GM21360 (cell line): Measurements from ENCODE around the gene UCN3.
"Not testable (repeated sequence)": the region's sequence is repeated elsewhere in the genome, so short reads cannot be mapped to it uniquely, and the experiment has no call there.

ENCODE experiments used
- ATAC-seq: cut with Tn5 transposase; IDR thresholded peaks from one replicate; pipeline ENCODE4 v1.9.1; 2021; ENCODE audit warnings: mild to moderate bottlenecking, moderate library complexity; ENCODE audit not compliant: unreplicated experiment

The UCN3 gene

GRCh38 chr10:5404208-5405041, 39.7 kb downstream of the UCN3 start, which contains the start of gene TUBAL3:
TSS of gene TUBAL3 (minus strand) at chr10:5404828. CDS start at chr10:5404792, 36 bp downstream.
- no peak for ATAC-seq

- no peak for ATAC-seq
These were observed 42.2 kb downstream of the UCN3 start for GRCh38 chr10:5406918-5407317.

GRCh38 chr10:5410787-5411186, 46.0 kb downstream of the UCN3 start:
- ATAC-seq = not testable (repeated sequence)

GRCh38 chr10:5411941-5412276, 47.1 kb downstream of the UCN3 start:
- ATAC-seq = no peak

- peak; percentile 96 for ATAC-seq
These were observed 47.6 kb downstream of the UCN3 start, which contains the start of gene NET1 for GRCh38 chr10:5412277-5412941. TSS of gene NET1 (plus strand) at chr10:5412557. CDS start at chr10:5412693, 136 bp downstream.

GRCh38 chr10:5413012-5413938, 48.5 kb downstream of the UCN3 start:
- ATAC-seq = no peak

- no peak for ATAC-seq
These were observed 52.2 kb downstream of the UCN3 start for GRCh38 chr10:5416981-5417380.

- ATAC-seq = no peak
These were observed 53.8 kb downstream of the UCN3 start for GRCh38 chr10:5418584-5418983.

GRCh38 chr10:5419466-5420094, 54.8 kb downstream of the UCN3 start:
- no peak for ATAC-seq

- no peak for ATAC-seq
These were observed 59.0 kb downstream of the UCN3 start for GRCh38 chr10:5423771-5424170.
